IMR-90 (cell line): ENCODE results near the gene ANXA2. TPM values are rescaled to one million over a fixed set of nuclear protein-coding genes. Genes with fewer than 3 reads are reported as not detected.
A peak's percentile ranks its signal among the peaks of the same experiment; 100 is the strongest.

ENCODE experiments used
- ATAC-seq: fragments of 200-7000 bp; cut with Tn5 transposase; 2 replicates; pipeline ENCODE4 v1.9.1; 2020; ENCODE audit warnings: low read depth, mild to moderate bottlenecking, moderate library complexity
- BruUV-seq: library from RNA; stranded (reverse); fragments of 400-500 nt; replicated peaks from 2 replicates; lab custom pipeline; 2021; lab: Mats Ljungman, UMichigan
- CTCF ChIA-PET: fragments of 300-600 bp; formaldehyde crosslinking; extraction: SDS; loops from one replicate; lab custom pipeline; 2021; ENCODE audit warnings: antibody characterized with exemption; lab: Yijun Ruan, JAX
- POLR2A ChIA-PET: fragments of 300-600 bp; sonication (Branson Sonifier 250); formaldehyde crosslinking; loops from one replicate; lab custom pipeline; 2022; ENCODE audit warnings: antibody characterized with exemption; ENCODE audit not compliant: unreplicated experiment; lab: Charles Lee
- DNase-seq: peaks from one replicate; pipeline ENCODE4 v3.0.0; 2013
- H2AFZ ChIP-seq: replicated peaks from 2 replicates; pipeline ENCODE3; 2013; ENCODE audit warnings: low read length, mild to moderate bottlenecking; ENCODE audit not compliant: poor library complexity
- H2AK5ac ChIP-seq: 2 replicates; pipeline ENCODE4 v1.6.1; 2013; ENCODE audit warnings: low read depth, low read length, inconsistent platforms
- H2AK9ac ChIP-seq: replicated peaks from 2 replicates; pipeline ENCODE3; 2013; ENCODE audit warnings: mild to moderate bottlenecking, low read depth, low read length, moderate library complexity; ENCODE audit not compliant: poor library complexity
- H2BK120ac ChIP-seq: 2 replicates; pipeline ENCODE4 v1.6.1; 2013; ENCODE audit warnings: low read depth, low read length, inconsistent platforms
- H2BK15ac ChIP-seq: 3 replicates; pipeline ENCODE4 v1.6.1; 2013; ENCODE audit warnings: low read depth, low read length, inconsistent platforms
- H2BK20ac ChIP-seq: 2 replicates; pipeline ENCODE4 v1.6.1; 2013; ENCODE audit warnings: low read depth, mild to moderate bottlenecking, inconsistent platforms, low read length, moderate library complexity
- H2BK5ac ChIP-seq: 2 replicates; pipeline ENCODE4 v1.6.1; 2013; ENCODE audit warnings: mild to moderate bottlenecking, low read depth, low read length, inconsistent platforms; ENCODE audit not compliant: poor library complexity, severe bottlenecking
- H3K14ac ChIP-seq: replicated peaks from 2 replicates; pipeline ENCODE4 v1.6.1; 2013; ENCODE audit warnings: low read depth, low read length, inconsistent platforms
- H3K18ac ChIP-seq: 2 replicates; pipeline ENCODE4 v1.6.1; 2013; ENCODE audit warnings: low read depth, low read length, control low read depth
- H3K23ac ChIP-seq: 2 replicates; pipeline ENCODE4 v1.6.1; 2013; ENCODE audit warnings: low read depth, low read length, inconsistent platforms
- H3K27ac ChIP-seq: 2 replicates; pipeline ENCODE4 v1.5.1; 2013; ENCODE audit warnings: mild to moderate bottlenecking, control low read depth, low read length; ENCODE audit not compliant: insufficient read depth
- H3K27me3 ChIP-seq: 2 replicates; pipeline ENCODE4 v1.6.1; 2013; ENCODE audit warnings: low read length; ENCODE audit not compliant: control insufficient read depth, insufficient read depth
- H3K36me3 ChIP-seq: 2 replicates; pipeline ENCODE4 v1.6.1; 2013; ENCODE audit warnings: low read length, mixed read lengths; ENCODE audit not compliant: control insufficient read depth, insufficient read depth
- H3K4ac ChIP-seq: 2 replicates; pipeline ENCODE4 v1.6.1; 2013; ENCODE audit warnings: low read depth, low read length, inconsistent platforms
- H3K4me1 ChIP-seq: 2 replicates; pipeline ENCODE4 v1.6.1; 2013; ENCODE audit warnings: low read length, mixed read lengths; ENCODE audit not compliant: control insufficient read depth, insufficient read depth
- H3K4me2 ChIP-seq: 2 replicates; pipeline ENCODE4 v1.6.1; 2013; ENCODE audit warnings: low read depth, mild to moderate bottlenecking, control low read depth, low read length, moderate library complexity
- H3K4me3 ChIP-seq: 2 replicates; pipeline ENCODE4 v1.5.1; 2013; ENCODE audit warnings: low read depth, mild to moderate bottlenecking, control low read depth, low read length, moderate library complexity; ENCODE audit not compliant: insufficient read depth
- H3K56ac ChIP-seq: 2 replicates; pipeline ENCODE4 v1.6.1; 2013; ENCODE audit warnings: low read length, inconsistent platforms; ENCODE audit not compliant: insufficient read depth; ENCODE audit errors: extremely low read depth
- H3K79me1 ChIP-seq, 2 experiments: 2 replicates each; pipeline ENCODE4 v1.6.1; 2013; ENCODE audit warnings: low read length in 2 of 2, inconsistent platforms in 1 of 2, low read depth in 1 of 2
- H3K9ac ChIP-seq: 2 replicates; pipeline ENCODE4 v1.6.1; 2013; ENCODE audit warnings: low read depth, low read length, control low read depth
- H3K9me1 ChIP-seq: 2 replicates; pipeline ENCODE4 v1.6.1; 2013; ENCODE audit warnings: low read length, inconsistent platforms; ENCODE audit not compliant: insufficient read depth
- H3K9me3 ChIP-seq: 2 replicates; pipeline ENCODE4 v1.6.1; 2013; ENCODE audit warnings: low read length; ENCODE audit not compliant: control insufficient read depth, insufficient read depth
- H4K20me1 ChIP-seq: 2 replicates; pipeline ENCODE4 v1.6.1; 2013; ENCODE audit warnings: low read length, inconsistent platforms; ENCODE audit not compliant: insufficient read depth
- H4K5ac ChIP-seq: 2 replicates; pipeline ENCODE4 v1.6.1; 2013; ENCODE audit warnings: mild to moderate bottlenecking, low read depth, low read length, control low read depth
- H4K8ac ChIP-seq, 2 experiments: 2 replicates each; pipeline ENCODE4 v1.6.1; 2013; ENCODE audit warnings: low read depth in 2 of 2, low read length in 2 of 2, control low read depth in 1 of 2, inconsistent platforms in 1 of 2
- H4K91ac ChIP-seq: 2 replicates; pipeline ENCODE4 v1.6.1; 2013; ENCODE audit warnings: low read depth, low read length, inconsistent platforms; ENCODE audit not compliant: insufficient read depth
- BHLHE40 ChIP-seq: fragments of 150-350 bp; IDR thresholded peaks from 2 replicates; pipeline ENCODE4 v1.6.1; 2016; ENCODE audit warnings: mild to moderate bottlenecking, low read depth, low read length
- CEBPB ChIP-seq: IDR thresholded peaks from 2 replicates; pipeline ENCODE4 v1.6.1; 2012; ENCODE audit warnings: low read depth, low read length, improper control_type of control experiment
- FOS ChIP-seq: fragments of 150-350 bp; IDR thresholded peaks from 2 replicates; pipeline ENCODE4 v1.6.1; 2016; ENCODE audit warnings: low read depth, low read length
- MAFK ChIP-seq: IDR thresholded peaks from 2 replicates; pipeline ENCODE4 v1.6.1; 2012; ENCODE audit warnings: low read depth, low read length, improper control_type of control experiment
- RAD21 ChIP-seq: IDR thresholded peaks from 2 replicates; pipeline ENCODE4 v1.6.1; 2012; ENCODE audit warnings: low read length, improper control_type of control experiment
- RFX5 ChIP-seq: IDR thresholded peaks from 2 replicates; pipeline ENCODE4 v1.8.0; 2012; ENCODE audit warnings: low read depth, mild to moderate bottlenecking, low read length, moderate library complexity
- SMC3 ChIP-seq: fragments of 150-350 bp; IDR thresholded peaks from 2 replicates; pipeline ENCODE4 v1.6.1; 2016; ENCODE audit warnings: low read depth, mild to moderate bottlenecking, antibody characterized with exemption, low read length, moderate library complexity
- WGBS, 2 experiments: methylation state at CpG; one replicate each; pipeline versions ENCODE4 v1.1.5 to v1.1.7; 2013; ENCODE audit warnings: missing lambda C conversion rate in 2 of 2; ENCODE audit not compliant: insufficient read length in 1 of 2; ENCODE audit errors: extremely low coverage in 2 of 2; 5-methylcytosine and 5-hydroxymethylcytosine counted together
- dilution Hi-C: fragments of 300-500 bp; cut with HindIII; formaldehyde crosslinking; loops from one replicate; pipeline ENCODE4 v1.14.3; 2018; ENCODE audit warnings: low sequenced_read_pairs; ENCODE audit not compliant: unreplicated experiment
- in situ Hi-C: fragments of 300-500 bp; cut with MboI; formaldehyde crosslinking; loops from 3 replicates; pipeline ENCODE4 v1.14.3; 2019; ENCODE audit warnings: low sequenced_read_pairs, inconsistent platforms, mixed read lengths
- intact Hi-C: fragments of 100-400 bp; cut with micrococcal nuclease; formaldehyde crosslinking; loops from 2 replicates; pipeline ENCODE4 v1.10.0; 2022
- polyA plus RNA-seq, 3 experiments: library from polyadenylated mRNA; depleted of rRNA; stranded (reverse); fragments of >200 nt; gene quantifications; 2 replicates each; pipeline ENCODE4 v1.2.3, GENCODE V29; 2012; ENCODE audit warnings: low replicate concordance in 1 of 3
- total RNA-seq: library from RNA; depleted of rRNA; stranded (reverse); fragments of >200 nt; gene quantifications from 2 replicates; pipeline ENCODE4 v1.2.3, GENCODE V29; 2012
- TF ChIP-seq, protein P1 (sequence below): fragments of 150-350 bp; IDR thresholded peaks from 2 replicates; pipeline ENCODE4 v1.6.1; 2016; ENCODE audit warnings: low read depth, mild to moderate bottlenecking, low read length, moderate library complexity, borderline replicate concordance
- TF ChIP-seq, protein P2 (sequence below): conservative IDR thresholded peaks from 2 replicates; pipeline ENCODE4 v1.5.1; 2012; ENCODE audit warnings: mild to moderate bottlenecking, low read depth, low read length, improper control_type of control experiment

ANXA2 gene
- total and polyA plus RNA-seq, 2 of the 4 experiments (the other 2 are of a cell fraction), result 7,454 to 8,412 TPM

- DNase-seq, result peak; percentile 51
- H3K27ac ChIP-seq, result no peak overlapping the region
- 90% methylated on average over 2 of the region's 6 CpGs; no CpG with 5 or more reads in 1 of the 2 experiments for WGBS, 2 experiments
Observed at GRCh38 chr15:60444289-60444912, 46.6 kb upstream of the ANXA2 start.

More at GRCh38 chr15:60444289-60444912, 46.6 kb upstream of the ANXA2 start:
- no peak for TF ChIP-seq MAFK
- peak; percentile 76 for TF ChIP-seq RAD21
- peak; percentile 58; the same call in 1 of the 2 replicates for TF ChIP-seq CEBPB
- TF ChIP-seq BHLHE40, result no peak
- no peak for TF ChIP-seq RFX5
- TF ChIP-seq, protein P1, sequence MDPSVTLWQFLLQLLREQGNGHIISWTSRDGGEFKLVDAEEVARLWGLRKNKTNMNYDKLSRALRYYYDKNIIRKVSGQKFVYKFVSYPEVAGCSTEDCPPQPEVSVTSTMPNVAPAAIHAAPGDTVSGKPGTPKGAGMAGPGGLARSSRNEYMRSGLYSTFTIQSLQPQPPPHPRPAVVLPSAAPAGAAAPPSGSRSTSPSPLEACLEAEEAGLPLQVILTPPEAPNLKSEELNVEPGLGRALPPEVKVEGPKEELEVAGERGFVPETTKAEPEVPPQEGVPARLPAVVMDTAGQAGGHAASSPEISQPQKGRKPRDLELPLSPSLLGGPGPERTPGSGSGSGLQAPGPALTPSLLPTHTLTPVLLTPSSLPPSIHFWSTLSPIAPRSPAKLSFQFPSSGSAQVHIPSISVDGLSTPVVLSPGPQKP, result no peak
- TF ChIP-seq, protein P2, sequence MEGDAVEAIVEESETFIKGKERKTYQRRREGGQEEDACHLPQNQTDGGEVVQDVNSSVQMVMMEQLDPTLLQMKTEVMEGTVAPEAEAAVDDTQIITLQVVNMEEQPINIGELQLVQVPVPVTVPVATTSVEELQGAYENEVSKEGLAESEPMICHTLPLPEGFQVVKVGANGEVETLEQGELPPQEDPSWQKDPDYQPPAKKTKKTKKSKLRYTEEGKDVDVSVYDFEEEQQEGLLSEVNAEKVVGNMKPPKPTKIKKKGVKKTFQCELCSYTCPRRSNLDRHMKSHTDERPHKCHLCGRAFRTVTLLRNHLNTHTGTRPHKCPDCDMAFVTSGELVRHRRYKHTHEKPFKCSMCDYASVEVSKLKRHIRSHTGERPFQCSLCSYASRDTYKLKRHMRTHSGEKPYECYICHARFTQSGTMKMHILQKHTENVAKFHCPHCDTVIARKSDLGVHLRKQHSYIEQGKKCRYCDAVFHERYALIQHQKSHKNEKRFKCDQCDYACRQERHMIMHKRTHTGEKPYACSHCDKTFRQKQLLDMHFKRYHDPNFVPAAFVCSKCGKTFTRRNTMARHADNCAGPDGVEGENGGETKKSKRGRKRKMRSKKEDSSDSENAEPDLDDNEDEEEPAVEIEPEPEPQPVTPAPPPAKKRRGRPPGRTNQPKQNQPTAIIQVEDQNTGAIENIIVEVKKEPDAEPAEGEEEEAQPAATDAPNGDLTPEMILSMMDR, result peak; percentile 76
- no peak for TF ChIP-seq FOS
- peak; percentile 79 for TF ChIP-seq SMC3
- dilution Hi-C loops (no loop called here), in situ Hi-C loops (loop anchor here (5.0 to 25.0 kb wide), 2 partner anchors 82 to 757 kb away; partner anchors contain the start of gene BNIP2), intact Hi-C loops (loop anchor here (1.0 kb wide), 3 partner anchors 47 to 116 kb away; partner anchors contain the start of gene ANXA2)
- no peak overlapping the region for H3K18ac ChIP-seq
- no peak overlapping the region for H4K91ac ChIP-seq
- H3K4me3 ChIP-seq, result no peak overlapping the region
- H3K9ac ChIP-seq, result no peak overlapping the region
- ChIA-PET POLR2A (no interaction called here), CTCF (interaction anchor here (0.5 to 2.2 kb wide), 11 partner anchors 14 to 118 kb away, joined by 3 to 7 read pairs (median 4); no protein-coding TSS in a partner anchor)
- H3K9me3 ChIP-seq, result no peaks in the 10 kb centered on the region
- H2AK5ac ChIP-seq, result no peak overlapping the region
- H3K14ac ChIP-seq, result no peak overlapping the region
- H4K8ac ChIP-seq, result no peak overlapping the region
- H2BK15ac ChIP-seq, result no peak overlapping the region
- peaks cover 0 to 9% of the 10 kb centered on the region in 2 experiments; a peak in 3 of 4 replicates for H3K79me1 ChIP-seq
- no peaks in the 10 kb centered on the region for H3K27me3 ChIP-seq
- H3K9me1 ChIP-seq, result no peaks in the 10 kb centered on the region
- H2BK120ac ChIP-seq, result no peak overlapping the region
- H2AFZ ChIP-seq, result no peak overlapping the region
- no peak overlapping the region for H4K5ac ChIP-seq
- H3K36me3 ChIP-seq, result peaks cover 1% of the 10 kb centered on the region
- no TSS peak for BruUV-seq
- no peak overlapping the region for H2BK20ac ChIP-seq
- H3K56ac ChIP-seq, result no peak overlapping the region
- peaks cover 4% of the 10 kb centered on the region; the same call in 1 of the 2 replicates for H4K20me1 ChIP-seq
- H3K4me2 ChIP-seq, result no peak overlapping the region
- H2AK9ac ChIP-seq, result no peak overlapping the region
- peaks cover 2% of the 10 kb centered on the region for H3K4me1 ChIP-seq
- no peak overlapping the region for H3K4ac ChIP-seq
- no peak overlapping the region for H3K23ac ChIP-seq
- peak; percentile 59 for ATAC-seq
- H2BK5ac ChIP-seq, result no peak overlapping the region
